ENCODE measurements around the gene FAIM.
"Not testable (repeated sequence)": the region's sequence is repeated elsewhere in the genome, so short reads cannot be mapped to it uniquely, and the experiment has no call there.

Gene FAIM

GRCh38 chr3:138680974-138681373 lies 72.4 kb downstream of the FAIM start:
- not testable (repeated sequence) for DNase-seq (ENCODE audit: low spot score)

GRCh38 chr3:138681463-138682220 lies 73.1 kb downstream of the FAIM start:
- no peak for DNase-seq (ENCODE audit: low spot score)

- no peak for DNase-seq (ENCODE audit: low spot score)
These were observed 74.1 kb downstream of the FAIM start for GRCh38 chr3:138682648-138683047.
